Esophagus squamous epithelium (tissue), 5 donors: Measurements from ENCODE around the gene NEK5. TPM values are rescaled to one million over a fixed set of nuclear protein-coding genes. Genes with fewer than 3 reads are reported as not detected.

Experiments
- DNase-seq: peaks from one replicate; lab custom pipeline; 2025; lab: John Stamatoyannopoulos, UW
- H3K27ac ChIP-seq, 4 donors: fragments of 200-600 bp; sonication (generic); one replicate each; pipeline ENCODE4 v1.5.1; 2016 to 2019; ENCODE audit warnings: mild to moderate bottlenecking in 1 of 4
- H3K27me3 ChIP-seq, 4 donors: fragments of 200-600 bp; sonication (generic); 1 replicate in 3 of 4; 2 replicates in 1 of 4; pipeline versions ENCODE4 v1.5.1 to v1.6.0; 2017 to 2021; ENCODE audit warnings: antibody characterized with exemption in 1 of 4
- H3K36me3 ChIP-seq, 3 donors: fragments of 200-600 bp; sonication (generic); one replicate each; pipeline ENCODE4 v1.5.1; 2016 to 2019
- H3K4me1 ChIP-seq, 3 donors: fragments of 200-600 bp; sonication (generic); one replicate each; pipeline ENCODE4 v1.5.1; 2017 to 2019
- H3K4me3 ChIP-seq, 4 donors: fragments of 200-600 bp; sonication (generic); 1 replicate in 3 of 4; 2 replicates in 1 of 4; pipeline ENCODE4 v1.5.1; 2016 to 2019; ENCODE audit warnings: mild to moderate bottlenecking in 2 of 4, moderate library complexity in 1 of 4
- H3K9me3 ChIP-seq, 3 donors: fragments of 200-600 bp; sonication (generic); one replicate each; pipeline ENCODE4 v1.5.1; 2016 to 2019
- POLR2A ChIP-seq, 4 donors: fragments of 450-650 bp; IDR thresholded peaks; one replicate each; pipeline ENCODE4 v1.6.1; 2017; ENCODE audit warnings: antibody characterized with exemption in 4 of 4, mild to moderate bottlenecking in 4 of 4, moderate library complexity in 3 of 4
- WGBS, 2 donors: methylation state at CpG; one replicate each; pipeline ENCODE4 v1.1.5; 2018; 5-methylcytosine and 5-hydroxymethylcytosine counted together
- intact Hi-C: fragments of 100-400 bp; cut with DNase I; formaldehyde crosslinking; loops from one replicate; pipeline ENCODE4 v1.15.0; 2022
- total RNA-seq, 4 donors: library from RNA; depleted of rRNA; stranded (reverse); fragments of >200 nt; gene quantifications; one replicate each; pipeline ENCODE4 v1.1.0, GENCODE V29; 2016
- TF ChIP-seq, protein P1 (sequence below), 6 experiments: fragments of 450-650 bp in 4 of 6; fragments of 200-600 bp in 2 of 6; sonication (generic) in 2 of 6; IDR thresholded peaks; one replicate each; pipeline ENCODE4 v1.5.1; 2016 to 2019; ENCODE audit warnings: antibody characterized with exemption in 6 of 6, mild to moderate bottlenecking in 4 of 6, moderate library complexity in 4 of 6
- donor health status: DM: yes; HTN: yes; CAD: no.

NEK5 gene
- total RNA-seq, 4 donors from 2014 or later = 0.18 to 0.38 TPM; not detected in 2

DNA sequence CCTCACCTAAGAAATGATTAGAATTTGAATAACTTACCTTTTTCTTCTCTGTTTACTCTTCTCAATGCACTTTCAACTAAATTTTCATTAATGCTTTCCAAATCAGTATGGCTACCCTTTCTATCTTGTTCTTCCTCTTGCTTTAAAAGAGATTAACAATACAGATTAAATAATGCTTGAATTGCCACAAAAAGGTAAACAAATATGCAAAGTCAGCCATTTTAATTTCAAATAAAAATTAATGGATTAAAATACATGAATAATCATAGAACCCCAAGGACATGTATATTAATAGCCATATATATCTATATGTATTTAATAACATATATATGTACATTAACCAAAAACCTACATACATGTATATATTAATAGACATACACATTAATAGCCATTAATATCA is 7.9 kb upstream of the NEK5 start:
- intact Hi-C loops = no loop called here
- peaks cover 0 to 91% (median 4%) of the 10 kb centered on the region in 3 donors for H3K36me3 ChIP-seq
- H3K4me1 ChIP-seq = no peaks in the 10 kb centered on the region
- DNase-seq = no peak
- H3K4me3 ChIP-seq = no peak overlapping the region
- H3K9me3 ChIP-seq = no peaks in the 10 kb centered on the region
- H3K27ac ChIP-seq = no peak overlapping the region
- TF ChIP-seq, protein P1, sequence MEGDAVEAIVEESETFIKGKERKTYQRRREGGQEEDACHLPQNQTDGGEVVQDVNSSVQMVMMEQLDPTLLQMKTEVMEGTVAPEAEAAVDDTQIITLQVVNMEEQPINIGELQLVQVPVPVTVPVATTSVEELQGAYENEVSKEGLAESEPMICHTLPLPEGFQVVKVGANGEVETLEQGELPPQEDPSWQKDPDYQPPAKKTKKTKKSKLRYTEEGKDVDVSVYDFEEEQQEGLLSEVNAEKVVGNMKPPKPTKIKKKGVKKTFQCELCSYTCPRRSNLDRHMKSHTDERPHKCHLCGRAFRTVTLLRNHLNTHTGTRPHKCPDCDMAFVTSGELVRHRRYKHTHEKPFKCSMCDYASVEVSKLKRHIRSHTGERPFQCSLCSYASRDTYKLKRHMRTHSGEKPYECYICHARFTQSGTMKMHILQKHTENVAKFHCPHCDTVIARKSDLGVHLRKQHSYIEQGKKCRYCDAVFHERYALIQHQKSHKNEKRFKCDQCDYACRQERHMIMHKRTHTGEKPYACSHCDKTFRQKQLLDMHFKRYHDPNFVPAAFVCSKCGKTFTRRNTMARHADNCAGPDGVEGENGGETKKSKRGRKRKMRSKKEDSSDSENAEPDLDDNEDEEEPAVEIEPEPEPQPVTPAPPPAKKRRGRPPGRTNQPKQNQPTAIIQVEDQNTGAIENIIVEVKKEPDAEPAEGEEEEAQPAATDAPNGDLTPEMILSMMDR (IDR thresholded peaks at IDR 0.05) = no peak
- no peak for TF ChIP-seq POLR2A (IDR thresholded peaks at IDR 0.05)
- no peaks in the 10 kb centered on the region for H3K27me3 ChIP-seq

DNA sequence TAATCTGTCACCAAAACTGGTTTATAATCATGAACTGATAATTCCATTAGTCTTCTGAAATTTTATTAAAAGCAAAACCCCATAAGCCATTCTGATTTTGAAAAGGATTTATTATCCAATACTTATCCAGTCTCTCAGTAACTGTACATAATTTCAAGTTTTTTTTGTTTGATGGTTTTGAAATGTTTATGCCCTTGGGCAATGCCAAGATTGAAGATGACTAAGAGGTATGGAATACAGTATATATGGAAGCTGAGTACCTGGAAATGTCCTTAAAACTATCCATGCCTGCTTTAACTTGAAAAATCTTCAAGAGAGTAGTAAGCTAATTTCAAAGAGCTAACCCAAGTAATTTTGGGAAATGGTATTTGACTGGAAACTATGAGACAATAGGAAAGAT is 1.8 kb upstream of the NEK5 start:
- no peak for TF ChIP-seq POLR2A (IDR thresholded peaks at IDR 0.05)
- TF ChIP-seq, protein P1 (IDR thresholded peaks at IDR 0.05) = no peak
- Histone ChIP-seq H3K4me3 (no peak overlapping the region), H3K36me3 (peaks cover 0 to 47% (median 4%) of the 10 kb centered on the region in 3 donors), H3K27ac (no peak overlapping the region), H3K4me1 (peaks cover 4 to 24% (median 11%) of the 10 kb centered on the region in 3 donors), H3K9me3 (no peaks in the 10 kb centered on the region), H3K27me3 (no peaks in the 10 kb centered on the region)
- intact Hi-C loops = no loop called here
- no peak for DNase-seq

DNA sequence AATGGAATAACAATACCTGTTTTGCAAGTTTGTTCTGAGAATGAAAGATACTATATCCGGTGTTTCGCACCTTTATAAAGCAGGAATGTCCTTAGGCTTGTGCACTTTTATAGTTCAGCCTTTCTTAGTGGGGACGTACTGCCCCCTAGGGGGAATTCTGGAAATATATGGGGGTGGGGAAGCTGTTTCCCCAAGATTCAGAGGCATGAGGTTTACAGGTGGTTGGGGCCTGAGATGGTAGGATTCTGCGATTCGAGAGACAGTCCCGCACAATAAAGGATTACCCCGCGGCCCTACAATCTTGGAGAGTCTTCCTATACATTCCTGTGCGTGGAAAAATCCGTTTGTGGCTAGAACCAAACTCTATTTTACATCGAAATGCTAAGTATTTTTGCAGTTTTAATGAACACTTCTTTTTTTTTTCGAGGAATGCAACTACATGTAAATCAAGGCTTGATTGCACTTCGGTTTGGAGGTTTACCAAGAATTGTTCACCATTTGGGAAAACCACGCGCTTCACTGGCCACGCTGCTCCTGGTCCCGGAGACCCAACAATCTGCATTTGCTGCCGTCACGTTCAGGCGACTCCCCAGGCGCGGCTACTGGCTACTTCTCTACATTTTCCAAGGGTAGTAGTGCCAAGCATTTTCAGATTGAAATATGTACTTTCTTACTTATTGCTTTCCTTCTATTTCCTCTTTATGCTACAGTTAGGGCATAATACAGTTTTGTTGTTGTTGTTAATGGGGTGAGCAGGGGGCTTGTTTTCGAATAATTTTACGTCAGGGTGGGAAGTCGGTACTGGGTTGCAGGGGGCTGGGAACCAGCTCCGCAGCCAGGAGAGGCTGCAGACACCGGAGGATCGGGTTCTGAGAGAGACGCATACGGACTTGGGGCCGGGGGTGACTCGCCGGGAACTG is 830 bp downstream of the NEK5 start:
- no peak for DNase-seq
- WGBS, 2 donors = 1 to 3% methylated on average over 22 to 26 of the region's 33 CpGs
- Histone ChIP-seq H3K27me3 (no peaks in the 10 kb centered on the region), H3K36me3 (peaks cover 0 to 21% (median 4%) of the 10 kb centered on the region in 3 donors), H3K4me3 (peak overlapping the region; percentile 51 to 69 (median 66)), H3K9me3 (no peaks in the 10 kb centered on the region), H3K27ac (peak overlapping the region in 3 of 4 donors; percentile 1 to 51 (median 16)), H3K4me1 (peaks cover 4 to 24% (median 11%) of the 10 kb centered on the region in 3 donors)
- no peak for TF ChIP-seq POLR2A (IDR thresholded peaks at IDR 0.05)
- TF ChIP-seq, protein P1 (IDR thresholded peaks at IDR 0.05) = peak; percentile 70 to 81 (median 79)
- intact Hi-C loops = loop anchor here (5.0 to 10.0 kb wide), 3 partner anchors 121 to 311 kb away; no protein-coding TSS in a partner anchor

DNA sequence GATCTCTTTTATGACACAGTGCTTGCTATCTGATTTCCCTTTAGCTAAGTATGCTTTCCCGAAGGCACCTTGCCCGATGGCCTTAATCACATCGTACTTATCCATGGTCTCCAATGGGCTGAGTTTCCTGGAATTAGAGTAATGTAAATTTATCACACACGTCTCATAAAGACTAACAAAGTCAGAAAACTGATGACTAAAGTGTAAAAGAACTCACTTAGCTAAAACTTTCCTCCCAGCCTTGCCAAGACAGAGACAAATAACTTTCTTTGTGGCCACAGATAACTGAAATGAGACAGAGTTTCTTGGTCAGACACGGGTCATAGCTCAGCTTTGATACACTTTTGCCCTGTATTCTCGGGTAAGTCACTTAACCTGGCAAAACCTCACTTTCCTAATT is 1.5 kb downstream of the NEK5 start:
- no peaks in the 10 kb centered on the region for H3K27me3 ChIP-seq
- TF ChIP-seq, protein P1 (IDR thresholded peaks at IDR 0.05) = no peak
- no peak for TF ChIP-seq POLR2A (IDR thresholded peaks at IDR 0.05)
- no peak overlapping the region for H3K27ac ChIP-seq
- WGBS, 2 donors = 24 to 28% methylated on average over 6 of the region's 6 CpGs
- peaks cover 4 to 24% (median 11%) of the 10 kb centered on the region in 3 donors for H3K4me1 ChIP-seq
- peaks cover 0 to 15% (median 3%) of the 10 kb centered on the region in 3 donors for H3K36me3 ChIP-seq
- intact Hi-C loops = loop anchor here (5.0 to 10.0 kb wide), 3 partner anchors 120 to 310 kb away; no protein-coding TSS in a partner anchor
- DNase-seq = no peak
- H3K9me3 ChIP-seq = no peaks in the 10 kb centered on the region
- H3K4me3 ChIP-seq = peak overlapping the region in 1 of 4 donors; percentile 69

DNA sequence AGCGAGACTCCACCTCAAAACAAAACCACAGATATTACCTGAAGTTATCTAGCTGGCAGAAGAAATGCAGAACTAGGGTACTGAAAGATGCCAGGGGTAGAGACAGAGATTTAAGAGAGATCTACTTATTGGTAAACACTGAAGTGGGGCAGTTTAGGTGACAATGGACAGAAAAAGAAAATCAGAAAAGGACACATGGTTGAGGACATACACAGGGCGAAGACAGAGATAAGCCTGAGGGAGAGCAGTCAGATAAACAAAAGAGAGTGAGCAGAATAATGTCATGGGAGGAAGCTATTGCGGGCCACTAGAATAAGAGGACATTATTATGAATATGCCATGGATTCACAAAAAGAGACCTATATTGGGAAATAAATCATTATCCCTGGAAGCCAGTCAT is 3.3 kb downstream of the NEK5 start:
- DNase-seq = no peak
- H3K27me3 ChIP-seq = no peaks in the 10 kb centered on the region
- TF ChIP-seq, protein P1 (IDR thresholded peaks at IDR 0.05) = no peak
- TF ChIP-seq POLR2A (IDR thresholded peaks at IDR 0.05) = no peak
- intact Hi-C loops = loop anchor here (5.0 to 10.0 kb wide), 3 partner anchors 118 to 308 kb away; no protein-coding TSS in a partner anchor
- H3K4me3 ChIP-seq = no peak overlapping the region
- peaks cover 4 to 24% (median 11%) of the 10 kb centered on the region in 3 donors for H3K4me1 ChIP-seq
- H3K9me3 ChIP-seq = no peaks in the 10 kb centered on the region
- 85 to 93% methylated on average over 3 of the region's 3 CpGs for WGBS, 2 donors
- H3K36me3 ChIP-seq = no peaks in the 10 kb centered on the region
- H3K27ac ChIP-seq = no peak overlapping the region
